T1000 (cell line): ENCODE results near the gene NOL3.

Source experiments
- DNase-seq: peaks from one replicate; lab custom pipeline; 2025; ENCODE audit warnings: mixed read lengths; lab: John Stamatoyannopoulos, UW

NOL3 gene

GRCh38 chr16:67170949-67171649 is 761 bp downstream of the NOL3 start:
- DNase-seq: no peak

GRCh38 chr16:67173323-67173722 is 3.0 kb downstream of the NOL3 start:
- no peak for DNase-seq

- peak; percentile 65 for DNase-seq
These were observed 3.7 kb downstream of the NOL3 start for GRCh38 chr16:67173808-67174705.

- DNase-seq: no peak
These were observed 4.4 kb downstream of the NOL3 start for GRCh38 chr16:67174706-67175231.

- DNase-seq: no peak
These were observed 6.3 kb downstream of the NOL3 start for GRCh38 chr16:67176662-67177061.

GRCh38 chr16:67177743-67178699 is 7.7 kb downstream of the NOL3 start:
- no peak for DNase-seq

GRCh38 chr16:67179421-67180080 is 9.2 kb downstream of the NOL3 start:
- DNase-seq: no peak

GRCh38 chr16:67180166-67180565 is 9.8 kb downstream of the NOL3 start:
- no peak for DNase-seq

GRCh38 chr16:67181346-67181745 is 11.0 kb downstream of the NOL3 start:
- no peak for DNase-seq

GRCh38 chr16:67182288-67182687 is 11.9 kb downstream of the NOL3 start:
- DNase-seq: no peak

GRCh38 chr16:67183284-67183626 is 12.9 kb downstream of the NOL3 start:
- no peak for DNase-seq

- DNase-seq: peak; percentile 88
These were observed 13.5 kb downstream of the NOL3 start, which contains the start of gene MATCAP1 for GRCh38 chr16:67183627-67184452. MATCAP1 (minus strand) TSS chr16:67183963; CDS start chr16:67180610, 3,353 bp downstream.

GRCh38 chr16:67184453-67184994 is 14.2 kb downstream of the NOL3 start:
- no peak for DNase-seq

GRCh38 chr16:67184995-67185650 is 14.8 kb downstream of the NOL3 start:
- peak; percentile 76 for DNase-seq

- no peak for DNase-seq
These were observed 15.4 kb downstream of the NOL3 start for GRCh38 chr16:67185651-67186134.

GRCh38 chr16:67186550-67186950 is 16.2 kb downstream of the NOL3 start:
- no peak for DNase-seq

- DNase-seq: no peak
These were observed 17.0 kb downstream of the NOL3 start for GRCh38 chr16:67187175-67187890.

GRCh38 chr16:67188323-67188722 is 18.0 kb downstream of the NOL3 start:
- no peak for DNase-seq

- no peak for DNase-seq
These were observed 18.5 kb downstream of the NOL3 start for GRCh38 chr16:67188798-67189197.
